ENCODE data around the gene KCNH2. TPM values are rescaled to one million over a fixed set of nuclear protein-coding genes. Genes with fewer than 3 reads are reported as not detected.

Gene KCNH2
- total RNA-seq, 1 donor: 0.94 TPM

DNA sequence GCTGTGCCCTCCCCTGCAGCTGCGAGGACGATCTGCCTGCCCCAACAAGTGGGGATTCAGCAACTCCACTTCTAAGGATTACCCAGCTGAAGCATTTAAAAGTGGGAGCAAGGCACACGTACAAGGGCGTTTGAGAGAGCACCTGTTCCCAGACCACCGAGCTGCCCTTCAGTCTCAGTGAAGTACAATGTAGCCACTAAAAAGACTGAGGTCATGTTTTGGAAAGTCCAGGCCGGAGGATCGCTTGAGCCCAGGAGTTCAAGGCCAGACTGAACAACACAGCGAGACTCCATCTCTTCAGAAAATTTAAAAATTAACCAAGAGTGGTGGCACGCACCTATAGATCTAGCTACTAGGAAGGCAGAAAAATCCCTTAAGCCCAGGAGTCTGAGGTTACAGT, 27.4 kb upstream of the KCNH2 start:
- H3K4me1 ChIP-seq (ENCODE audit: insufficient read depth, low read length): peaks cover 37% of the 10 kb centered on the region
- no peaks in the 10 kb centered on the region for H3K9me3 ChIP-seq (ENCODE audit: low read depth, low read length)

DNA sequence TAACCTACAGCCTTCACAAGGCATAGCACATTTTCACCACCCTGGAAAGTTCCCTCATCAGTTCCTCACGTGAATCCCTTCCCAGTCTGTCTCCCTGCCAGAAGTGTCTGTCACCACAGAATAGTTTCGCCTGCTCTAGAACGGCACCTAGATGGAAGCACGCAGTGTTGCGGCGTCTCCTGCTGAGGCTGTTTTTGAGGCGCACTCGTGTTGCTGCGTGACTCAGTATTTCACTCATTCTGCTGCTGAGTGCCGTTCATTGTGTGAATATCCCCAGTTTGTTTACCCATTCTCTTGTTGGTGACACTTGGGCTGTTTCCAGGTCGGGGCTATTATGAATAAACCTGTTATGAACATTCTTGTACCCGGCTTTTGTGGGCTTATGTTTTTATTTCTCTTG, 25.5 kb upstream of the KCNH2 start:
- H3K9me3 ChIP-seq (ENCODE audit: low read depth, low read length): no peaks in the 10 kb centered on the region
- no peak overlapping the region for H3K4me3 ChIP-seq (ENCODE audit: low read length)
- no peaks in the 10 kb centered on the region for H3K27me3 ChIP-seq (ENCODE audit: insufficient read depth, low read length)
- H3K4me1 ChIP-seq (ENCODE audit: insufficient read depth, low read length): peaks cover 18% of the 10 kb centered on the region

More for the DNA sequence above, 27.4 kb upstream of the KCNH2 start:
- no peak overlapping the region for H3K4me3 ChIP-seq (ENCODE audit: low read length)
- H3K27me3 ChIP-seq (ENCODE audit: insufficient read depth, low read length): no peaks in the 10 kb centered on the region

DNA sequence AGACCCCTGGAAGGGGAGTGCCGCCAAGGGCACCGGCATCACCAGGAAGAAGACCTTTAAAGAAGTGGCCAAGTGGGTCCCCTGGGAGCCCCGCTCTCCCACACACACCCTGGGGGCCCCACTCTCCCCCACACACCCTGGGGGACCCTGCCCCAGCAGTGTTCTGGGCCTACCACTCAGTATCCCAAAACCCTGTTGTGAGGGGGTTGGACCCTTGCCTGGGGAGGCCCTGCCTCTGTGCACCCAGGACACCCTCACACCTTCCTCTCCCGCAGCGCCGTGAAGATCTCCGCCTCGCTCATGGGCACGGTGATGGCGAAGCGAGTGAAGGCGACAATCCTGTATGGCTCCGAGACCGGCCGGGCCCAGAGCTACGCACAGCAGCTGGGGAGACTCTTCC, 23.4 kb upstream of the KCNH2 start:
- H3K27me3 ChIP-seq (ENCODE audit: insufficient read depth, low read length): no peaks in the 10 kb centered on the region
- H3K4me1 ChIP-seq (ENCODE audit: insufficient read depth, low read length): peaks cover 8% of the 10 kb centered on the region
- H3K4me3 ChIP-seq (ENCODE audit: low read length): no peak overlapping the region
- no peaks in the 10 kb centered on the region for H3K9me3 ChIP-seq (ENCODE audit: low read depth, low read length)

DNA sequence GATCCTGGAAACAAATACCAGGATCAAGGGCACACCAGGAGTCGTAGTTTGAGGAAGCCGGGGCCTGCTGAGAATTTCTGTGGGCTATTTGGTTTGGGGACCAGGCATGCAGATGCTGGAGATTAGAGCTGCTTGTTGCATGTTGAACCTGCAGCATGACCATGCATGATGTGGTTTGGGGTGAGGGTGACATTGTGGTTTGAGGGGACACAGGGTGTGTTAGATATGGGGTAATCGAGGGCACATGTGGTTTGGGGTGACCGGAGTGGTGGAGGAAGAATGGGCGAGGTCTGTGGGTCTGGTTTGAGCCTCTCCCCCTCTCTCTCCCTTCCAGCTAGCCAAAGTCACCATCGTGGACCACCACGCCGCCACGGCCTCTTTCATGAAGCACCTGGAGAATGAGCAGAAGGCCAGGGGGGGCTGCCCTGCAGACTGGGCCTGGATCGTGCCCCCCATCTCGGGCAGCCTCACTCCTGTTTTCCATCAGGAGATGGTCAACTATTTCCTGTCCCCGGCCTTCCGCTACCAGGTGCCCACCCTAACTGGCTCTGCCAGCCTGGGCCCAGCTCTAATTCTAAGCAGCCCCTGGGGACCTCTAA, 22.9 kb upstream of the KCNH2 start:
- H3K4me1 ChIP-seq (ENCODE audit: insufficient read depth, low read length): peaks cover 9% of the 10 kb centered on the region
- H3K4me3 ChIP-seq (ENCODE audit: low read length): no peak overlapping the region
- no peaks in the 10 kb centered on the region for H3K9me3 ChIP-seq (ENCODE audit: low read depth, low read length)
- no peaks in the 10 kb centered on the region for H3K27me3 ChIP-seq (ENCODE audit: insufficient read depth, low read length)

DNA sequence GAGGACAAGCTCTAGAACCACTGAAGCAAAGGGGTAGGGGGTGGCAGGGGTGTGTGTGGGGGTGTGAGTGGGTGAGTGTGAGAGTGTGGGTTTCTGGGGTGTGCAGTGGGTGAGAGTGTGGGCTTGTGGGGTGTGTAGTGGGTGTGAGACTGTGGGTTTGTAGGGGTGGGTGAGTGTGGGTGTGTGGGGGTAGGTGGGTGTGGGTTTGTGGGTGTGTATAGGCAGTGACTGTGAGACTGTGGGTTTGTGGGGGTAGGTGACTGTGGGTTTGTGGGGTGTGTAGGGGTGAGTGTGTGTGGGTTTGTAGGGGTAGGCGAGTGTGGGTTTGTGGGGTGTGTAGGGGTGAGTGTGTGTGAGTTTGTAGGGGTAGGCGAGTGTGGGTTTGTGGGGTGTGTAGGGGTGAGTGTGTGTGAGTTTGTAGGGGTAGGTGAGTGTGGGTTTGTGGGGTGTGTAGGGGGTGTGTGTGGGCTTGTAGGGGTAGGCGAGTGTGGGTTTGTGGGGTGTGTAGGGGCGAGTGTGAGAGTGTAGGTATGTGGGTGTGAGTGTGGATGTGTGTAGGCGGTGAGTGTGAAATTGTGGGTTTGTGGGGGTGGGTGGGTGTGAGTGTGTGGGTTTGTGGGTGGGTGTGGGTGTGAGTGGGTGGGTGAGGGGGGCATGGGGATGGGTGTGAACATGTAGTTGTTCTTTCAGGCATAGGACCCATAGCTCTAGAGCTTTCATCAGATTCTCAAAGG, 21.5 kb upstream of the KCNH2 start:
- Histone ChIP-seq H3K9me3 (ENCODE audit: low read depth, low read length) (no peaks in the 10 kb centered on the region), H3K4me3 (ENCODE audit: low read length) (no peak overlapping the region), H3K27me3 (ENCODE audit: insufficient read depth, low read length) (no peaks in the 10 kb centered on the region), H3K4me1 (ENCODE audit: insufficient read depth, low read length) (peaks cover 15% of the 10 kb centered on the region)

DNA sequence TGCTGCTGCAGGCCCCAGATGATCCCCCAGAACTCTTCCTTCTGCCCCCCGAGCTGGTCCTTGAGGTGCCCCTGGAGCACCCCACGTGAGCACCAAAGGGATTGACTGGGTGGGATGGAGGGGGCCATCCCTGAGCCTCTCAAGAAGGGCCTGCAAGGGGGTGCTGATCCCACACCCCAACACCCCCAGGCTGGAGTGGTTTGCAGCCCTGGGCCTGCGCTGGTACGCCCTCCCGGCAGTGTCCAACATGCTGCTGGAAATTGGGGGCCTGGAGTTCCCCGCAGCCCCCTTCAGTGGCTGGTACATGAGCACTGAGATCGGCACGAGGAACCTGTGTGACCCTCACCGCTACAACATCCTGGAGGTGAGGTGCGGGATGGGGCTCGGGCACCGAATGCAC, 20.9 kb upstream of the KCNH2 start:
- Histone ChIP-seq H3K4me1 (ENCODE audit: insufficient read depth, low read length) (peaks cover 22% of the 10 kb centered on the region), H3K4me3 (ENCODE audit: low read length) (no peak overlapping the region), H3K9me3 (ENCODE audit: low read depth, low read length) (no peaks in the 10 kb centered on the region), H3K27me3 (ENCODE audit: insufficient read depth, low read length) (no peaks in the 10 kb centered on the region)

DNA sequence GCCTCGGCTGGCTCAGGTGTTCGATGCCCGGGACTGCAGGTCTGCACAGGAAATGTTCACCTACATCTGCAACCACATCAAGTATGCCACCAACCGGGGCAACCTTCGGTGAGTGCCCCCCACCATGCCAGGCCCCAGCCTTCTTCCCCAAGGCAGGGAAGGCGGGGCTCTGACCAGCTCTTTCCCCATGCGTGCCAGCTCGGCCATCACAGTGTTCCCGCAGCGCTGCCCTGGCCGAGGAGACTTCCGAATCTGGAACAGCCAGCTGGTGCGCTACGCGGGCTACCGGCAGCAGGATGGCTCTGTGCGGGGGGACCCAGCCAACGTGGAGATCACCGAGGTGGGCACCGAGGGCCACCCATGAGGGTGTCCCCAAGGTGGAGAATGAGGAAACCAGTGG, 20.2 kb upstream of the KCNH2 start:
- no peaks in the 10 kb centered on the region for H3K9me3 ChIP-seq (ENCODE audit: low read depth, low read length)
- H3K4me1 ChIP-seq (ENCODE audit: insufficient read depth, low read length): peaks cover 25% of the 10 kb centered on the region
- H3K27me3 ChIP-seq (ENCODE audit: insufficient read depth, low read length): no peaks in the 10 kb centered on the region
- H3K4me3 ChIP-seq (ENCODE audit: low read length): no peak overlapping the region

DNA sequence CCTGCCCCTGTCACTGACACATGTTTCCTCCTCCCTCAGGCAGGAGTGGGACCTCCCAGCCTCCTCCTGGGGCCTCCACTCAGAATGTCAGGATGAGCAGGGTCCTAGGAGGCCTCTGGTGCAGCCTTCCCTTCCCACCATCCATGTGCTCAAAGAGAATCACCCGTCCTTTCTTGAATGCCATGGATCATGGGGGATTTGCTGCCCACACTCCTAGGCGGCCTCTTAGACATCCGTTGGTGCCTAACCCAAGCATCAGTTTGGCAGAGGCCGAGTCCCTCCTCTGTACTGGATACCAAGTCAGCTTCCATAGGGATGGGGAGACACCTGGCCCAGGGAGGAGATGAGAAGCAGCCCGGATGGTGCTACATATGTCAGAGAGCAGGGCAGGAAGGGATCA, 19.7 kb upstream of the KCNH2 start:
- H3K4me1 ChIP-seq (ENCODE audit: insufficient read depth, low read length): peaks cover 25% of the 10 kb centered on the region
- no peaks in the 10 kb centered on the region for H3K27me3 ChIP-seq (ENCODE audit: insufficient read depth, low read length)
- no peaks in the 10 kb centered on the region for H3K9me3 ChIP-seq (ENCODE audit: low read depth, low read length)
- H3K4me3 ChIP-seq (ENCODE audit: low read length): no peak overlapping the region

DNA sequence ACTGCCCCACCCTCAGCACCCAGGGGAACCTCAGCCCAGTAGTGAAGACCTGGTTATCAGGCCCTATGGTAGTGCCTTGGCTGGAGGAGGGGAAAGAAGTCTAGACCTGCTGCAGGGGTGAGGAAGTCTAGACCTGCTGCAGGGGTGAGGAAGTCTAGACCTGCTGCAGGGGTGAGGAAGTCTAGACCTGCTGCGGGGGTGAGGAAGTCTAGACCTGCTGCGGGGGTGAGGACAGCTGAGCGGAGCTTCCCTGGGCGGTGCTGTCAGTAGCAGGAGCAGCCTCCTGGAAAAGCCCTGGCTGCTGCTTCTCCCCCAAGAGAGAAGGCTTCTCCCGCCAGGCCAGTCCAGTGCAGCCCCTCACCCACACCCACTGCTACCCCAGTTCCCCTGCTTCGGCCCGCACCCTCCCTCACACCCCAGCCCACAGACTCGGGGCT, 19.0 kb upstream of the KCNH2 start:
- Histone ChIP-seq H3K9me3 (ENCODE audit: low read depth, low read length) (no peaks in the 10 kb centered on the region), H3K27me3 (ENCODE audit: insufficient read depth, low read length) (no peaks in the 10 kb centered on the region), H3K4me1 (ENCODE audit: insufficient read depth, low read length) (peaks cover 25% of the 10 kb centered on the region), H3K4me3 (ENCODE audit: low read length) (no peak overlapping the region)

DNA sequence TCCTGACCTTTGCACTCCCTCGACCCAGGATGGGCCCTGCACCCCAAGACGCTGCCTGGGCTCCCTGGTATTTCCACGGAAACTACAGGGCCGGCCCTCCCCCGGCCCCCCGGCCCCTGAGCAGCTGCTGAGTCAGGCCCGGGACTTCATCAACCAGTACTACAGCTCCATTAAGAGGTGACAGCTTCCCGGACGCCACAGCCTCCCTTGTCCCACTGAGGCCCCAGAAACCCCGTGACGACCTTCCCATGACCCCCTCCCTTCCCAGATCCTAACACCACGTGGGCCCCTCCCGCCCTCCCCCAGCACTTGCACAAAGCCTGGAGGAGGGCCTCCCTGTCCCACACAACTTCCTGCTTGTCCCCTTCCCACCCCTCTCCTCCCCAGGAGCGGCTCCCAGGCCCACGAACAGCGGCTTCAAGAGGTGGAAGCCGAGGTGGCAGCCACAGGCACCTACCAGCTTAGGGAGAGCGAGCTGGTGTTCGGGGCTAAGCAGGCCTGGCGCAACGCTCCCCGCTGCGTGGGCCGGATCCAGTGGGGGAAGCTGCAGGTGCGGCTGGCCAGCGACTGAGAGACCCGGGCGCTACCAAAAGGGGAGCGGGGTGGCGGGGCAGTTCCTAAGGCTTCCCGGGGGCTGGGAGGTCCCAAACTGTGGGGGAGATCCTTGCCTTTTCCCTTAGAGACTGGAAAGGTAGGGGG, 18.4 kb upstream of the KCNH2 start:
- Histone ChIP-seq H3K27me3 (ENCODE audit: insufficient read depth, low read length) (no peaks in the 10 kb centered on the region), H3K4me1 (ENCODE audit: insufficient read depth, low read length) (peaks cover 25% of the 10 kb centered on the region), H3K9me3 (ENCODE audit: low read depth, low read length) (no peaks in the 10 kb centered on the region), H3K4me3 (ENCODE audit: low read length) (no peak overlapping the region)

DNA sequence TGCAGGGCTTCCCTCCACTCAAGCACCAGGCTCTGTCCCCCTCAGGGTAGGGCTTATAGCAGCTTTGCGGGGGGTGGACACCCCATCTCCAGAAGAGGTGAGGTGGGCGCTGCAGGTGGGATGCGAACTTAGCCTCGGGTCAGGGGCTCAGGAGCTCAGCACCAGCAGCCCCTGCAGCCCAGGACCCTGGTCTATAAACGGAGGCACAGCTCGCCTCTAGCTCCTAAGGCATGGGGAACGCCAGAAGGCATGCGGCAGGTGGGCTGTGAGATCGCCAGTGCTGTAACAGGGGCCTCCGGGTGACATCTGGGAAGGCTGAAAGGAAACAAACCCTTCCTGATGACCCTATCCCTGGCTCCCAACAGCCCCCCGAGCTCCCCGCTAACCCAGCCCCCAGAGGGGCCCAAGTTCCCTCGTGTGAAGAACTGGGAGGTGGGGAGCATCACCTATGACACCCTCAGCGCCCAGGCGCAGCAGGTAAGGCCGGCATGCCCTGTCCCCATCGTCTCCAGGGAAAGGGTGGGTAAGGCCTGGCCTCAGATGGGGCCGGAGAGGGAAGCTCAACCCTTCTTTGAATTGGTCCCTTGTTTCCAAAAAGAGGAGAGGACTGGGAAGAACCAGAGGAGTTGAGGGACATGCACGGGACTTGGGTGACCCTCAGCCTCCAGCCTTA, 16.9 kb upstream of the KCNH2 start:
- Histone ChIP-seq H3K4me1 (ENCODE audit: insufficient read depth, low read length) (peaks cover 25% of the 10 kb centered on the region), H3K27me3 (ENCODE audit: insufficient read depth, low read length) (no peaks in the 10 kb centered on the region), H3K9me3 (ENCODE audit: low read depth, low read length) (no peaks in the 10 kb centered on the region), H3K4me3 (ENCODE audit: low read length) (no peak overlapping the region)

DNA sequence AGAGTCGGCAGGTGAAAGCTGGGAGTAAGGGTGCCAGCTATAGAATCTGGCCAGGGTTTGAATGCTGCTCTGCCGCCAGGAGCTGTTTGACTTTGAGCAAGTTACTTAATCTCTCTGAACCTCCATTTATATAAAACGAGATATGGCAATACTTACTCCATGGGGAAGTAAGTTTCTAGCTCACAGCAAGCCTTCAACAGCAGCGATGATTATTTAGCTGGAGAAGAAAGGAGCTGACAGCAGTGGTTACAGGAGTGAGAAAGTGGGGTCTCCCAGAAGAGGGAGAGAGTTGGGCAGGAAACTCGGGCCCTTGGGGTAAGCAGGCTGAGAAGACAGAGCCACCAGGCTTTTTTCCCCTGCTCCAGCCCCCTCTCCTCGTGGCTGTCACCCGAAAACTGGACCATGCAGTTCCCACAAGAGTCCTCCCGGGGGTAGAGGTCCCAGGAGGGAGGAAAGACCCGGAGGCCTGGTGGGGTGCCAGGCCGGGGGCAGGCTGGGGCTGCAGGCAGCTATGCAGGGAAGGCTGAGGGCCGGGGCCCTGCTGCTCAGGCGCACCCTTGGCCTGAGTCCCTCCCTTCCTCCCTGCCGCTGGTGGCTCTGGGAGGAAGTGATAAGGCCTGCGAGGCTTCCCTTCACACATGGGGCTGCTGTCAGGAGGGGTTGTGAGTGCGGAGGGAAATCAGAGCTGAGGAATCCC, 16.2 kb upstream of the KCNH2 start:
- no peak overlapping the region for H3K4me3 ChIP-seq (ENCODE audit: low read length)
- no peaks in the 10 kb centered on the region for H3K9me3 ChIP-seq (ENCODE audit: low read depth, low read length)
- H3K27me3 ChIP-seq (ENCODE audit: insufficient read depth, low read length): no peaks in the 10 kb centered on the region
- H3K4me1 ChIP-seq (ENCODE audit: insufficient read depth, low read length): peaks cover 25% of the 10 kb centered on the region

DNA sequence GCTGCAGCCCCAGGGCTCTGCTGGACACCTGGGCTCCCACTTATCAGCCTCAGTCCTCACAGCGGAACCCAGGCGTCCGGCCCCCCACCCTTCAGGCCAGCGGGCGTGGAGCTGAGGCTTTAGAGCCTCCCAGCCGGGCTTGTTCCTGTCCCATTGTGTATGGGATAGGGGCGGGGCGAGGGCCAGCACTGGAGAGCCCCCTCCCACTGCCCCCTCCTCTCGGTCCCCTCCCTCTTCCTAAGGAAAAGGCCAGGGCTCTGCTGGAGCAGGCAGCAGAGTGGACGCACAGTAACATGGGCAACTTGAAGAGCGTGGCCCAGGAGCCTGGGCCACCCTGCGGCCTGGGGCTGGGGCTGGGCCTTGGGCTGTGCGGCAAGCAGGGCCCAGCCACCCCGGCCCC, 15.4 kb upstream of the KCNH2 start:
- Histone ChIP-seq H3K4me1 (ENCODE audit: insufficient read depth, low read length) (peaks cover 30% of the 10 kb centered on the region), H3K4me3 (ENCODE audit: low read length) (no peak overlapping the region), H3K9me3 (ENCODE audit: low read depth, low read length) (no peaks in the 10 kb centered on the region), H3K27me3 (ENCODE audit: insufficient read depth, low read length) (no peaks in the 10 kb centered on the region)

DNA sequence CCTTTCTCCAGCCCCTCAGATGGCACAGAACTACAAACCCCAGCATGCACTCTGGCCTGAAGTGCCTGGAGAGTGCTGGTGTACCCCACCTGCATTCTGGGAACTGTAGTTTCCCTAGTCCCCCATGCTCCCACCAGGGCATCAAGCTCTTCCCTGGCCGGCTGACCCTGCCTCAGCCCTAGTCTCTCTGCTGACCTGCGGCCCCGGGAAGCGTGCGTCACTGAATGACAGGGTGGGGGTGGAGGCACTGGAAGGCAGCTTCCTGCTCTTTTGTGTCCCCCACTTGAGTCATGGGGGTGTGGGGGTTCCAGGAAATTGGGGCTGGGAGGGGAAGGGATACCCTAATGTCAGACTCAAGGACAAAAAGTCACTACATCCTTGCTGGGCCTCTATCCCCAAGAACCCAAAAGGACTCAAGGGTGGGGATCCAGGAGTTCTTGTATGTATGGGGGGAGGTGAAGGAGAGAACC, 14.7 kb upstream of the KCNH2 start:
- H3K9me3 ChIP-seq (ENCODE audit: low read depth, low read length): no peaks in the 10 kb centered on the region
- H3K4me1 ChIP-seq (ENCODE audit: insufficient read depth, low read length): peaks cover 34% of the 10 kb centered on the region
- H3K27me3 ChIP-seq (ENCODE audit: insufficient read depth, low read length): peaks cover 4% of the 10 kb centered on the region
- no peak overlapping the region for H3K4me3 ChIP-seq (ENCODE audit: low read length)
